GM12865 (cell line): ENCODE measurements around the gene GDE1.

Source experiments
- DNase-seq: peaks from one replicate; pipeline ENCODE4 v3.0.0; 2010; ENCODE audit warnings: low read depth
- H3K4me3 ChIP-seq: 2 replicates; pipeline ENCODE4 v1.5.1; 2011; ENCODE audit warnings: mild to moderate bottlenecking, low read depth, low read length, control low read depth
- CTCF ChIP-seq: IDR thresholded peaks from 2 replicates; pipeline ENCODE4 v1.5.1; 2011; ENCODE audit warnings: low read length, control low read depth, low read depth, inconsistent platforms; ENCODE audit not compliant: insufficient read depth; ENCODE audit errors: missing control alignments

Gene GDE1

GRCh38 chr16:19515757-19516156 is 6.1 kb downstream of the GDE1 start:
- DNase-seq: no peak
- no peak for TF ChIP-seq CTCF
- no peak overlapping the region for H3K4me3 ChIP-seq

GRCh38 chr16:19513377-19514053 is 8.4 kb downstream of the GDE1 start:
- DNase-seq: no peak
- no peak overlapping the region for H3K4me3 ChIP-seq
- TF ChIP-seq CTCF: no peak

GRCh38 chr16:19512297-19512696 is 9.6 kb downstream of the GDE1 start:
- no peak for TF ChIP-seq CTCF
- no peak overlapping the region for H3K4me3 ChIP-seq
- no peak for DNase-seq

GRCh38 chr16:19507867-19508266 is 14.0 kb downstream of the GDE1 start:
- H3K4me3 ChIP-seq: no peak overlapping the region
- no peak for DNase-seq
- no peak for TF ChIP-seq CTCF

GRCh38 chr16:19506965-19507364 is 14.9 kb downstream of the GDE1 start:
- H3K4me3 ChIP-seq: no peak overlapping the region
- TF ChIP-seq CTCF: no peak
- no peak for DNase-seq

GRCh38 chr16:19505600-19506303 is 16.1 kb downstream of the GDE1 start:
- no peak for DNase-seq
- H3K4me3 ChIP-seq: no peak overlapping the region
- no peak for TF ChIP-seq CTCF
